Loucy (cell line): ENCODE results near the gene GHRL.

Experiments
- CTCF ChIP-seq: fragments of 200-600 bp; sonication (generic); conservative IDR thresholded peaks from 2 replicates; pipeline ENCODE4 v1.5.1; 2014; ENCODE audit warnings: mild to moderate bottlenecking, antibody characterized with exemption, low read length
- EZH2phosphoT487 ChIP-seq: fragments of 200-600 bp; IDR thresholded peaks from 2 replicates; pipeline ENCODE4 v1.6.1; 2018; ENCODE audit warnings: antibody characterized with exemption, mild to moderate bottlenecking, moderate library complexity, borderline replicate concordance

- no peak for TF ChIP-seq CTCF
- no peak for TF ChIP-seq EZH2phosphoT487
Measured at GRCh38 chr3:10340476-10340875, 47.7 kb upstream of the GHRL start.
